BLaER1 (cell line): ENCODE results near the gene TCL1A.
A peak's percentile ranks its signal among the peaks of the same experiment; 100 is the strongest.
"Not testable (repeated sequence)": the region's sequence is repeated elsewhere in the genome, so short reads cannot be mapped to it uniquely, and the experiment has no call there.

Source experiments
- H3K27ac ChIP-seq: shearing (Covaris generic); formaldehyde crosslinking; 2 replicates; pipeline ENCODE4 v1.8.1; 2022
- H3K27me3 ChIP-seq: shearing (Covaris generic); formaldehyde crosslinking; 2 replicates; pipeline ENCODE4 v1.8.1; 2022
- H3K36me3 ChIP-seq: shearing (Covaris generic); formaldehyde crosslinking; 2 replicates; pipeline ENCODE4 v1.8.1; 2022
- H3K4me1 ChIP-seq: shearing (Covaris generic); formaldehyde crosslinking; 2 replicates; pipeline ENCODE4 v1.8.1; 2022
- H3K4me2 ChIP-seq: shearing (Covaris generic); formaldehyde crosslinking; 2 replicates; pipeline ENCODE4 v1.8.1; 2022
- H3K4me3 ChIP-seq: shearing (Covaris generic); formaldehyde crosslinking; 2 replicates; pipeline ENCODE4 v1.8.1; 2022
- H3K9ac ChIP-seq: shearing (Covaris generic); formaldehyde crosslinking; 2 replicates; pipeline ENCODE4 v1.8.1; 2022
- H3K9me3 ChIP-seq: shearing (Covaris generic); formaldehyde crosslinking; 2 replicates; pipeline ENCODE4 v1.8.1; 2022
- H4K20me1 ChIP-seq: shearing (Covaris generic); formaldehyde crosslinking; 2 replicates; pipeline ENCODE4 v1.8.1; 2022
- Cebpa-rat ChIP-seq: shearing (Covaris generic); IDR thresholded peaks from 2 replicates; pipeline ENCODE4 v1.8.1; 2022

TCL1A gene, protein sequence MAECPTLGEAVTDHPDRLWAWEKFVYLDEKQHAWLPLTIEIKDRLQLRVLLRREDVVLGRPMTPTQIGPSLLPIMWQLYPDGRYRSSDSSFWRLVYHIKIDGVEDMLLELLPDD

GRCh38 chr14:95713596-95714371 is at the start of gene TCL1A:
Gene TCL1A, minus strand, starts transcription at chr14:95714125. Its CDS starts 59 bp downstream, at chr14:95714066.
- Histone ChIP-seq H3K4me2 (peak within 1 kb of the TSS; percentile 99), H3K27ac (peak within 1 kb of the TSS; percentile 93), H3K9ac (peak within 1 kb of the TSS; percentile 94), H4K20me1 (peaks cover 17% of the 10 kb centered on the region), H3K9me3 (no peaks in the 10 kb centered on the region), H3K27me3 (no peaks in the 10 kb centered on the region), H3K36me3 (peaks cover 47% of the 10 kb centered on the region), H3K4me1 (peaks cover 42% of the 10 kb centered on the region), H3K4me3 (peak within 1 kb of the TSS; percentile 81)
- no peak for TF ChIP-seq Cebpa-rat

GRCh38 chr14:95763032-95763431 is 49.1 kb upstream of the TCL1A start:
- not testable (repeated sequence) for H4K20me1 ChIP-seq, H3K9ac ChIP-seq, H3K27ac ChIP-seq, H3K36me3 ChIP-seq, H3K4me2 ChIP-seq, H3K4me1 ChIP-seq, H3K9me3 ChIP-seq, H3K27me3 ChIP-seq, H3K4me3 ChIP-seq

DNA sequence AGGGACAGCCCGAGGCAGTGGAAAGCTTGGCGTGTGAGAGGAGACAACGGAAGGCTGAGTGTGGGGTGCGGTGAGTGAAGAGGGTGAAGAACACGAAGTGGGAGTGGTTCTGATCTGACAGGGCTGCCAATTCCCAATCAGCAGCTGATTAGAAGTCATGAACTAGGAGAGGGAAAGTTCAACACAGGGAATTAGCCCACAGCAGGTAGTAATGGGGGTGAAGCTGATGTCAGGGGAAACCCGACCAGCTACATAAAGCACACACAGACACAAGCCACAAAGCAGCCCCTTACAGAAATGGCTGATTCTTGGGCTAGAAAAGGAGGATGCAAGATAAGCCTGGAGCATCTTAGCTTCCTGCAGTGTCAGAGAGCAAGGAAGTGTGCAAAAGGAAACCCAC is 47.5 kb upstream of the TCL1A start:
- TF ChIP-seq Cebpa-rat: no peak
- no peak overlapping the region for H3K27ac ChIP-seq
- no peak overlapping the region for H3K9ac ChIP-seq
- H3K9me3 ChIP-seq: no peaks in the 10 kb centered on the region
- H3K27me3 ChIP-seq: no peaks in the 10 kb centered on the region
- H3K4me1 ChIP-seq: peaks cover 8% of the 10 kb centered on the region; the same call in 1 of the 2 replicates
- no peaks in the 10 kb centered on the region for H3K36me3 ChIP-seq
- H3K4me2 ChIP-seq: no peak overlapping the region; the same call in 1 of the 2 replicates
- no peaks in the 10 kb centered on the region for H4K20me1 ChIP-seq
- H3K4me3 ChIP-seq: no peak overlapping the region

GRCh38 chr14:95760596-95760995 is 46.7 kb upstream of the TCL1A start:
- Histone ChIP-seq H3K9me3 (no peaks in the 10 kb centered on the region), H3K4me2 (no peak overlapping the region), H3K36me3 (peaks cover 6% of the 10 kb centered on the region), H3K27ac (no peak overlapping the region), H3K9ac (no peak overlapping the region), H3K27me3 (no peaks in the 10 kb centered on the region), H3K4me3 (no peak overlapping the region), H4K20me1 (no peaks in the 10 kb centered on the region), H3K4me1 (peaks cover 8% of the 10 kb centered on the region; the same call in 1 of the 2 replicates)
- no peak for TF ChIP-seq Cebpa-rat

- Histone ChIP-seq H3K4me1 (peaks cover 8% of the 10 kb centered on the region; the same call in 1 of the 2 replicates), H3K9ac (no peak overlapping the region), H4K20me1 (no peaks in the 10 kb centered on the region), H3K4me2 (no peak overlapping the region), H3K27ac (no peak overlapping the region), H3K4me3 (no peak overlapping the region), H3K9me3 (0 out of 2 replicates have a peak, but pooled peaks cover 3% of the 10 kb centered on the region), H3K36me3 (peaks cover 13% of the 10 kb centered on the region), H3K27me3 (no peaks in the 10 kb centered on the region)
- no peak for TF ChIP-seq Cebpa-rat
Observed at GRCh38 chr14:95759941-95760340, 46.0 kb upstream of the TCL1A start.

DNA sequence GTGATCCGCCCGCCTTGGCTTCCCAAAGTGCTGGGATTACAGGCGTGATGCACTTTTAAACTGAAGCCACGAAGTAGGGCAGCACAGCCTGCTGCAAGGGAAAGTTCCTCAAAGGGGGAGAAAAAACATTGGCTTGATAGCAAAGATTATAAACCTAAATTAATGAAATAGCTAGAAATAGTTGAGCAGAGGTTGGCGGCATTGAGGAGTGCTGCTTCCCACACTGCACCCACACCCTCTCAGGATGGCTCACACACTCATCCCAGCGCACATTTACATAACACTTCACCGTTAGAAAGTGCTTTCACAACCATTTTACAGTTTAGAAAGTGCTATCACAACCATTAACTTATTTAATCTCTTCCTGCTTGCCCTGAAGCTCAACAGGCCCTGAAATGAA is 44.4 kb upstream of the TCL1A start:
- TF ChIP-seq Cebpa-rat: no peak
- H3K4me2 ChIP-seq: no peak overlapping the region

DNA sequence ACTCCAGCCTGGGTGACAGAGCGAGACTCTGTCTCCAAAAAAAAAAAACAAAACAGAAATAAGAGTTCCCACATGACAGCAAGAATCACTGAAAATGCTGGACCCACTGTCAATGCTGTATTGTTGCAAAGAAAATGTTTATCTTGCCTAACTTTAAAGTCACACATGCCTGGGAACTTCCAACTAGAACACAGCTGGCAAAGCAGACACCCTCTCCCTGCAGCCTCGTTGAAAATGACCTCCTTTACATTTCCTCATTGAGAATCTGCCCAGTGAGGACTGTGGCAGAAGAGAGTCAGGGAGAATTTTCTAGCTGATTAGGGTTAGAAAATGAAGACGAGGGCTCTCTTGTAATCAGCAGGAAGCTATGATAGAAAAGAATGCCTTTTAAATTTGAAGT is 42.8 kb upstream of the TCL1A start:
- H4K20me1 ChIP-seq: no peaks in the 10 kb centered on the region
- H3K9ac ChIP-seq: no peak overlapping the region
- no peak overlapping the region for H3K4me3 ChIP-seq
- peaks cover 29% of the 10 kb centered on the region for H3K36me3 ChIP-seq
- peaks cover 7% of the 10 kb centered on the region; the same call in 1 of the 2 replicates for H3K4me1 ChIP-seq
- 0 out of 2 replicates have a peak, but pooled peaks cover 9% of the 10 kb centered on the region for H3K9me3 ChIP-seq
- H3K27ac ChIP-seq: no peak overlapping the region
- TF ChIP-seq Cebpa-rat: no peak
- H3K27me3 ChIP-seq: no peaks in the 10 kb centered on the region
- no peak overlapping the region for H3K4me2 ChIP-seq

More for the DNA sequence above, 44.4 kb upstream of the TCL1A start:
- H3K27ac ChIP-seq: no peak overlapping the region
- H3K27me3 ChIP-seq: no peaks in the 10 kb centered on the region
- peaks cover 8% of the 10 kb centered on the region; the same call in 1 of the 2 replicates for H3K4me1 ChIP-seq
- H3K9me3 ChIP-seq: 0 out of 2 replicates have a peak, but pooled peaks cover 9% of the 10 kb centered on the region
- H3K4me3 ChIP-seq: no peak overlapping the region
- H3K9ac ChIP-seq: no peak overlapping the region
- H3K36me3 ChIP-seq: peaks cover 26% of the 10 kb centered on the region
- H4K20me1 ChIP-seq: no peaks in the 10 kb centered on the region

- Histone ChIP-seq H3K9me3 (0 out of 2 replicates have a peak, but pooled peaks cover 9% of the 10 kb centered on the region), H4K20me1 (no peaks in the 10 kb centered on the region), H3K4me3 (no peak overlapping the region), H3K27ac (no peak overlapping the region), H3K4me1 (peaks cover under 1% of the 10 kb centered on the region; the same call in 1 of the 2 replicates), H3K27me3 (no peaks in the 10 kb centered on the region), H3K36me3 (peaks cover 35% of the 10 kb centered on the region), H3K9ac (no peak overlapping the region), H3K4me2 (no peak overlapping the region)
- no peak for TF ChIP-seq Cebpa-rat
Observed at GRCh38 chr14:95756127-95756526, 42.2 kb upstream of the TCL1A start.

DNA sequence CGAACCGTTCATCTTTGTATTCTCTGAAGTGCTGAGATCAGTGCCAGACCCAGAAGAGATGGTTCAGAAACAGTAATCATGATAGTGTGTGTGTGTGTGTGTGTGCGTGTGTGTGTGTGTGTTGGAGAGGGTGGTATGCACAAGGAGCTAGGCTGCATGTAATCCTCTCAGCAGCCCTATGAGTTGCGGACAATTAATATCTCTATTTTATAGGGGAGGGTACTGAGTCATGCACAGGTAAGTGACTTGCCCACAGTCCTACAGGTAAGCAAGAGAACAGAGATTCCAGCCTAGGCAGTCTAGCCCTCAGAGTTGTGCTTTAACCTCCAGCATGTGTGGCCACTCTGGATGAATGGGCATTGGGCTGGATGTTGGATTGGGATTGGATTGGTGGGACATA is 27.9 kb upstream of the TCL1A start:
- no peak for TF ChIP-seq Cebpa-rat
- H3K4me1 ChIP-seq: peaks cover 24% of the 10 kb centered on the region
- H3K27ac ChIP-seq: no peak overlapping the region
- no peak overlapping the region for H3K9ac ChIP-seq
- H3K36me3 ChIP-seq: peaks cover 55% of the 10 kb centered on the region
- H3K4me2 ChIP-seq: no peak overlapping the region
- no peaks in the 10 kb centered on the region for H3K27me3 ChIP-seq
- peaks cover 11% of the 10 kb centered on the region; the same call in 1 of the 2 replicates for H3K9me3 ChIP-seq
- H4K20me1 ChIP-seq: no peaks in the 10 kb centered on the region
- H3K4me3 ChIP-seq: no peak overlapping the region

GRCh38 chr14:95741038-95741490 is 27.1 kb upstream of the TCL1A start:
- TF ChIP-seq Cebpa-rat: no peak
- Histone ChIP-seq H4K20me1 (no peaks in the 10 kb centered on the region), H3K9ac (no peak overlapping the region), H3K36me3 (peaks cover 53% of the 10 kb centered on the region), H3K27me3 (no peaks in the 10 kb centered on the region), H3K4me1 (peaks cover 29% of the 10 kb centered on the region), H3K27ac (no peak overlapping the region), H3K4me2 (no peak overlapping the region), H3K4me3 (no peak overlapping the region), H3K9me3 (peaks cover 11% of the 10 kb centered on the region; the same call in 1 of the 2 replicates)
